ENCODE data around the gene CEP164. TPM values are rescaled to one million over a fixed set of nuclear protein-coding genes. Genes with fewer than 3 reads are reported as not detected.

CEP164 gene
- total and polyA plus RNA-seq, 2 of the 4 experiments (the other 2 are of a cell fraction) = 23.3 to 26.9 TPM

DNA sequence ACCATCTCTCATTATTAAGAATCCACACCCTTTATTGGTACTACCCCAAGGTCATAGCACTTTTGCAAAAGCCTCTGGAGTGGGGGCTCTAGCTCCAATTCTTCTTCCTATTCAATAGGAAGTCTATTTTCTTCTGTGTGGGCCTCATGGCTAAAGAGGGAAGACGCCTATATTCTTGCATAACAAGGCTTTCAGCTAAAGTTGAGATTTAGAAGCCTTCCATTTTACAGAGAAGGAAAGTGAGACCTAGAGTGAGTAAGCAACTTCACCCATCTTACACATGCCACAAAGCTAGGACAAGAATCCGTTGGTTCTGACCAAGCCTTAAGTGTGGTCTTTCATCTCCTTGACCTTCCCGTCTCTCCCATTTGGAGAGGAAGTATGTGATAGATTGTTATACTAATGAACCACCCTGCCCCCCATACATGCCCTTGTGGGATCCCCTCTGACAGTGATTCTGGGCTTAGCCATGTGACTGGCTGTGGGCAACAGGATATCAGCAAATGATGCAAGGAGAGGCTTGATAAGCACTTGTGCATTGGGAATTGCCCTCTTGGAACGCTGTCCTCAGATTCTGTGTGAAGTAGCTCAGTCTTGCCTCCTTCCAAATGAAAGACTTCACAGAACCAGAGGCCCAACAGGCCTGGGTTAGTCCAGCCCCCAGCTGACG is 23.9 kb upstream of the CEP164 start:
- Histone ChIP-seq H4K8ac (ENCODE audit: low read depth in 2 of 2, low read length in 2 of 2) (no peak overlapping the region), H2AK9ac (replicated peaks; ENCODE audit: low read depth, low read length, poor library complexity) (no peak overlapping the region), H2AFZ (replicated peaks; ENCODE audit: low read length, poor library complexity) (no peak overlapping the region), H3K14ac (replicated peaks; ENCODE audit: low read depth, low read length) (no peak overlapping the region), H3K4me2 (ENCODE audit: low read depth, low read length) (no peak overlapping the region), H3K9me3 (ENCODE audit: control insufficient read depth, insufficient read depth, low read length) (no peaks in the 10 kb centered on the region), H2BK5ac (ENCODE audit: low read depth, low read length, poor library complexity, severe bottlenecking) (no peak overlapping the region), H3K4ac (ENCODE audit: low read depth, low read length) (no peak overlapping the region), H3K79me1 (ENCODE audit: low read depth in 1 of 2, low read length in 2 of 2) (peaks cover 12 to 38% of the 10 kb centered on the region in 2 experiments), H3K27me3 (ENCODE audit: control insufficient read depth, insufficient read depth, low read length) (no peaks in the 10 kb centered on the region), H2AK5ac (ENCODE audit: low read depth, low read length) (no peak overlapping the region), H2BK120ac (ENCODE audit: low read depth, low read length) (no peak overlapping the region), H2BK20ac (ENCODE audit: low read depth, low read length) (no peak overlapping the region), H3K9me1 (ENCODE audit: insufficient read depth, low read length) (peaks cover 7% of the 10 kb centered on the region; the same call in 1 of the 2 replicates), H3K23ac (ENCODE audit: low read depth, low read length) (no peak overlapping the region), H2BK15ac (ENCODE audit: low read depth, low read length) (no peak overlapping the region), H4K20me1 (ENCODE audit: insufficient read depth, low read length) (peaks cover 12% of the 10 kb centered on the region; the same call in 1 of the 2 replicates), H3K56ac (ENCODE audit: extremely low read depth, insufficient read depth, low read length) (no peak overlapping the region), H3K27ac (ENCODE audit: insufficient read depth, low read length) (no peak overlapping the region), H3K4me3 (ENCODE audit: insufficient read depth, low read depth, low read length) (no peak overlapping the region), H4K5ac (ENCODE audit: low read depth, low read length) (no peak overlapping the region), H3K4me1 (ENCODE audit: control insufficient read depth, insufficient read depth, low read length) (peaks cover 13% of the 10 kb centered on the region; the same call in 1 of the 2 replicates), H4K91ac (ENCODE audit: insufficient read depth, low read depth, low read length) (no peak overlapping the region), H3K9ac (ENCODE audit: low read depth, low read length) (no peak overlapping the region), H3K18ac (ENCODE audit: low read depth, low read length) (no peak overlapping the region), H3K36me3 (ENCODE audit: control insufficient read depth, insufficient read depth, low read length) (peaks cover 5% of the 10 kb centered on the region)
- DNase-seq (no peak), ATAC-seq (ENCODE audit: low read depth) (no peak)
- dilution Hi-C loops (cut with HindIII; ENCODE audit: low sequenced_read_pairs, unreplicated experiment) (no loop called here), in situ Hi-C loops (cut with MboI; ENCODE audit: low sequenced_read_pairs) (no loop called here), intact Hi-C loops (cut with micrococcal nuclease) (no loop called here)
- ChIA-PET CTCF (interaction anchor here (1.0 kb wide), 1 partner anchor 12 kb away, joined by 3 read pairs; no protein-coding TSS in a partner anchor), POLR2A (ENCODE audit: unreplicated experiment) (no interaction called here)
- TF ChIP-seq MXI1 (IDR thresholded peaks at IDR 0.05; ENCODE audit: borderline replicate concordance, low read depth, low read length) (no peak), CHD1 (IDR thresholded peaks at IDR 0.05; ENCODE audit: low read depth, low read length) (no peak), CEBPB (IDR thresholded peaks at IDR 0.05; ENCODE audit: low read depth, low read length) (no peak), BHLHE40 (IDR thresholded peaks at IDR 0.05; ENCODE audit: low read depth, low read length) (no peak), RFX5 (IDR thresholded peaks at IDR 0.05; ENCODE audit: low read depth, low read length) (no peak), NFE2L2 (IDR thresholded peaks at IDR 0.05; ENCODE audit: low read depth, low read length) (no peak), SMC3 (IDR thresholded peaks at IDR 0.05; ENCODE audit: low read depth, low read length) (no peak)
- TF ChIP-seq, protein P1, sequence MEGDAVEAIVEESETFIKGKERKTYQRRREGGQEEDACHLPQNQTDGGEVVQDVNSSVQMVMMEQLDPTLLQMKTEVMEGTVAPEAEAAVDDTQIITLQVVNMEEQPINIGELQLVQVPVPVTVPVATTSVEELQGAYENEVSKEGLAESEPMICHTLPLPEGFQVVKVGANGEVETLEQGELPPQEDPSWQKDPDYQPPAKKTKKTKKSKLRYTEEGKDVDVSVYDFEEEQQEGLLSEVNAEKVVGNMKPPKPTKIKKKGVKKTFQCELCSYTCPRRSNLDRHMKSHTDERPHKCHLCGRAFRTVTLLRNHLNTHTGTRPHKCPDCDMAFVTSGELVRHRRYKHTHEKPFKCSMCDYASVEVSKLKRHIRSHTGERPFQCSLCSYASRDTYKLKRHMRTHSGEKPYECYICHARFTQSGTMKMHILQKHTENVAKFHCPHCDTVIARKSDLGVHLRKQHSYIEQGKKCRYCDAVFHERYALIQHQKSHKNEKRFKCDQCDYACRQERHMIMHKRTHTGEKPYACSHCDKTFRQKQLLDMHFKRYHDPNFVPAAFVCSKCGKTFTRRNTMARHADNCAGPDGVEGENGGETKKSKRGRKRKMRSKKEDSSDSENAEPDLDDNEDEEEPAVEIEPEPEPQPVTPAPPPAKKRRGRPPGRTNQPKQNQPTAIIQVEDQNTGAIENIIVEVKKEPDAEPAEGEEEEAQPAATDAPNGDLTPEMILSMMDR (conservative IDR thresholded peaks at IDR 0.05; ENCODE audit: low read depth, low read length) = no peak
- BruUV-seq (replicated peaks) = no TSS peak
- WGBS, 2 experiments (ENCODE audit: extremely low coverage in 2 of 2, insufficient read length in 1 of 2) = no CpG with 5 or more reads among the region's 5 CpGs

Measured in IMR-90 (cell line).